ENCODE results near the gene S100A5. TPM values are rescaled to one million over a fixed set of nuclear protein-coding genes. Genes with fewer than 3 reads are reported as not detected.

S100A5 gene
- total and polyA plus RNA-seq, 9 of the 15 experiments (the other 6 are each of a cell fraction or from before 2014, with no cell fraction given) = 0.56 to 1.4 (median 0.64) TPM; not detected in 5

DNA sequence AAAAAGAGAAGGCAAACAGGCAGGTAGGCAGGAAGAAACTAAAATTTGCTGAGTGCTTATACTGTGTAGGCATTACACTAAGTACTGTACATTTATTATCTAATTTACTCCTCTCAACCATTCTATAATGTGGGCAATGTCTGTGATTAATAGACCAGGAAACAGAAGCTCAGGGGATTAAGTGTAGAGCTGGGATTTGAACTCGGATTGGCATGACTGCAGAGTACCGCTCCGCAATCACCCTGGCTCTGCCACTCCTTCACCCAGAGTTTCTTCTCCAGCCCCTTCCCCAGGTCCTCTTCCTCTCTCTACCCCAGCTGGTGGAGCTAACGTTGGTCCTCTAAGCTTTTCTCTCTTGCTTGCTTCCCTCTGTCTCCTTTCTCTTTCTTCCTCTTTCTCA, 36.4 kb upstream of the S100A5 start:
- ChIA-PET POLR2A (interaction anchor here (0.6 to 1.1 kb wide), 7 partner anchors 14 to 57 kb away, joined by 3 to 4 read pairs (median 3); partner anchors contain the start of gene CHTOP), CTCF (ENCODE audit: low intra/inter-chr PET ratio) (no interaction called here)
- Histone ChIP-seq H3K9me1 (ENCODE audit: control insufficient read depth, insufficient read depth, low read length) (no peaks in the 10 kb centered on the region), H3K4me3 (no peak overlapping the region), H3K9me3 (replicated peaks; ENCODE audit: control insufficient read depth, insufficient read depth, low read depth, low read length) (no peaks in the 10 kb centered on the region), H3K9ac (ENCODE audit: insufficient read depth in 1 of 2, low read depth in 2 of 2, low read length in 2 of 2) (no peak overlapping the region; a peak in 1 of 4 replicates), H3K36me3 (ENCODE audit: control insufficient read depth, insufficient read depth, low read length) (no peaks in the 10 kb centered on the region), H3K79me2 (ENCODE audit: control insufficient read depth, insufficient read depth, low read length) (no peaks in the 10 kb centered on the region), H4K20me1 (replicated peaks; ENCODE audit: control insufficient read depth, insufficient read depth, low read length) (no peaks in the 10 kb centered on the region), H3K4me2 (ENCODE audit: insufficient read depth, low read length) (no peak overlapping the region), H3K4me1 (replicated peaks in 1 of 2; ENCODE audit: control insufficient read depth in 2 of 2, insufficient read depth in 2 of 2, low read length in 2 of 2) (peaks cover 0 to 5% of the 10 kb centered on the region in 2 experiments; a peak in 2 of 5 replicates), H2AFZ (ENCODE audit: low read depth, low read length) (no peak overlapping the region), H3K27me3 (ENCODE audit: control insufficient read depth in 2 of 2, insufficient read depth in 2 of 2, low read length in 2 of 2) (no peaks in the 10 kb centered on the region), H3K27ac (ENCODE audit: extremely low read depth, low read depth, low read length) (no peak overlapping the region)
- FAIRE-seq = no peak
- intact Hi-C loops (cut with micrococcal nuclease) = no loop called here
- BruUV-seq (replicated peaks) = no TSS peak
- ATAC-seq = no peak
- DNase-seq (ENCODE audit: extremely low read depth in 1 of 4, low spot score in 3 of 4) = no peak
- WGBS (ENCODE audit: insufficient coverage, low coverage, missing lambda C conversion rate) = 4% methylated on average over 4 of the region's 4 CpGs
- in situ Hi-C loops (cut with MboI) = no loop called here
- TF ChIP-seq DDX20 (tag; IDR thresholded peaks at IDR 0.05; ENCODE audit: low read depth) (no peak), OTX1 (CRISPR knock-in tag; IDR thresholded peaks at IDR 0.05) (no peak), MXI1 (IDR thresholded peaks at IDR 0.05; ENCODE audit: low read depth, low read length) (no peak), NR1H2 (CRISPR knock-in tag; IDR thresholded peaks at IDR 0.05) (no peak), GABPB1 (CRISPR knock-in tag; IDR thresholded peaks at IDR 0.05) (no peak), ZBTB8A (IDR thresholded peaks at IDR 0.05; ENCODE audit: partially characterized antibody) (no peak), ZNF239 (CRISPR knock-in tag; IDR thresholded peaks at IDR 0.05) (no peak), ERF (CRISPR knock-in tag; IDR thresholded peaks at IDR 0.05) (no peak)
- TF ChIP-seq, protein P1, sequence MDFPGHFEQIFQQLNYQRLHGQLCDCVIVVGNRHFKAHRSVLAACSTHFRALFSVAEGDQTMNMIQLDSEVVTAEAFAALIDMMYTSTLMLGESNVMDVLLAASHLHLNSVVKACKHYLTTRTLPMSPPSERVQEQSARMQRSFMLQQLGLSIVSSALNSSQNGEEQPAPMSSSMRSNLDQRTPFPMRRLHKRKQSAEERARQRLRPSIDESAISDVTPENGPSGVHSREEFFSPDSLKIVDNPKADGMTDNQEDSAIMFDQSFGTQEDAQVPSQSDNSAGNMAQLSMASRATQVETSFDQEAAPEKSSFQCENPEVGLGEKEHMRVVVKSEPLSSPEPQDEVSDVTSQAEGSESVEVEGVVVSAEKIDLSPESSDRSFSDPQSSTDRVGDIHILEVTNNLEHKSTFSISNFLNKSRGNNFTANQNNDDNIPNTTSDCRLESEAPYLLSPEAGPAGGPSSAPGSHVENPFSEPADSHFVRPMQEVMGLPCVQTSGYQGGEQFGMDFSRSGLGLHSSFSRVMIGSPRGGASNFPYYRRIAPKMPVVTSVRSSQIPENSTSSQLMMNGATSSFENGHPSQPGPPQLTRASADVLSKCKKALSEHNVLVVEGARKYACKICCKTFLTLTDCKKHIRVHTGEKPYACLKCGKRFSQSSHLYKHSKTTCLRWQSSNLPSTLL (IDR thresholded peaks at IDR 0.05) = no peak
- TF ChIP-seq, protein P2, sequence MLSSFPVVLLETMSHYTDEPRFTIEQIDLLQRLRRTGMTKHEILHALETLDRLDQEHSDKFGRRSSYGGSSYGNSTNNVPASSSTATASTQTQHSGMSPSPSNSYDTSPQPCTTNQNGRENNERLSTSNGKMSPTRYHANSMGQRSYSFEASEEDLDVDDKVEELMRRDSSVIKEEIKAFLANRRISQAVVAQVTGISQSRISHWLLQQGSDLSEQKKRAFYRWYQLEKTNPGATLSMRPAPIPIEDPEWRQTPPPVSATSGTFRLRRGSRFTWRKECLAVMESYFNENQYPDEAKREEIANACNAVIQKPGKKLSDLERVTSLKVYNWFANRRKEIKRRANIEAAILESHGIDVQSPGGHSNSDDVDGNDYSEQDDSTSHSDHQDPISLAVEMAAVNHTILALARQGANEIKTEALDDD (IDR thresholded peaks at IDR 0.05) = no peak

Measured in K562 (cell line).